ENCODE data around the gene TEN1.
A peak's percentile ranks its signal among the peaks of the same experiment; 100 is the strongest.

TEN1 gene

DNA sequence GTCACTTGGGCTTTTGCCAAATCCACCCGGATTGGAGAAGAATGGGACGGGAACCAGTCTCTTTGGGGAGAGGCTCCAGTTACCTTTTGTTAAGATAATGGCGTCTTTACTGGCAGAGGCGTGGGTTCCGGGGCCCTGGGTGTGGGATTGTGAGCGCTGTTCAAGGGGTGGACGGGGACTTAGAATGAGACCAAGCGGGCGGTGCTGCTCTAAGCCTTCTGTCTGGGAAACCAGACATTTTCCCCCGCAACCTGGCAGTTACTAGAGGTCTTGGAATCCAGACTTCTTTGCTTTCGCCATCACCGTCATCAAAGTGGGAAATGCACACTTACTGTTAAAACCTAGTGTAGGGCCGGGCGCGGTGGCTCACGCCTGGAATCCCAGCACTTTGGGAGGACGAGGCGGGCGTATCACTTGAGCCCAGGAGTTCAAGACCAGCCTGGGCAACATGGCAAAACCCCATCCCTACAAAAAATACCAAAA lies 706 bp downstream of the TEN1 start:
- DNase-seq: no peak

DNA sequence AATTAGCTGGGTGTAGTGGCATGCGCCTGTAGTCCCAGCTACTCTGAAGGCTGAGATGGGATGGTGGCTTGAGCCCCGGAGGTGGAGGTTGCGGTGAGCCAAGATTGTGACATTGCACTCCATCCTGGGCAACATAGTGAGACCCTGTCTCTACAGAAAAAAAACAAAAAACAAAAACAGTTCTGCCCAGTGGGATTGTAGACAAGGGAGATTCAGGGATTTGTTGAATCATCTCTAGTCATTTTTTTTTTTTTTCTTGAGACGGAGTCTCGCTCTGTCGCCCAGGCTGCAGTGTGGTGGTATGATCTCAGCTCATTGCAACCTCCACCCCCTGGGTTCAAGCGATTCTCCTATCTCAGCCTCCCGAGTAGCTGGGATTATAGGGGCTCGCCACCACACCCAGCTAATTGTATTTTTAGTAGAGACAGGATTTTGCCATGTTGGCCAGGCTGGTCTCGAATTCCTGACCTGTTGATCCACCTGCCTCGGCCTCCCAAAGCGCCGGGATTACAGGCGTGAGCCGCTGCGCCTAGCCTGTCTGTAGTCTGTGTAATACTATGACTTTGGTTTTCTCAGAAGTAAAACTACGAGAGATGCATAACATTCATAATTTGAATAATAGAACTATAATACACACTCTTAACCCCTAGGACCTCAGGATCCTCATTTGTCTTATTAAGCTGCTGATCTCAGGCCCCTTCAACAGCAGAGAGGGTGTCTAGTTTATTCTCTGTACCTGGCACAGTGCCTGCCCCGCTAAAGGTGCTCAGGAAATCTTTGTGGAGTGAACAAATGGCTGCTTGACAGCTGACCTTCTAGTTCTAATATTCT lies 1.4 kb downstream of the TEN1 start:
- no peak for DNase-seq

GRCh38 chr17:75981019-75981615 lies 2.1 kb downstream of the TEN1 start:
- no peak for DNase-seq

- peak in 1 of 14 donors; percentile 24 for DNase-seq
Measured at GRCh38 chr17:75983501-75984181, 4.6 kb downstream of the TEN1 start.

DNA sequence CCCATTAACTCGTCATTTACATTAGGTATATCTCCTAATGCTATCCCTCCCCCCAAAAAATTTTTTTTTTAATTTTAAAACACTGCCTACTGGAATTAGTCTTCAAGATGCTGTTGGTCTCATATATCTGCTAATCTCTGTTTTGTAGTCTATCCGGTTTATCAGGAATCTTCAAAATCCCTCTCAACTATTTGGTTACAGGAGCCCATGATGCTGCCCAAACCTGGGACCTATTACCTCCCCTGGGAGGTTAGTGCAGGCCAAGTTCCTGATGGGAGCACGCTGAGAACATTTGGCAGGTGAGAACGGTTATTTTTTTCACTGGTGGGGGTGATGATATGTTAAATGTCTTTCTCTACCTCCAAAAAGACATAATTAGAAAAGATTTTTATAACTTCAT lies 6.9 kb downstream of the TEN1 start:
- no peak for DNase-seq

GRCh38 chr17:75987041-75987440 lies 8.0 kb downstream of the TEN1 start:
- no peak for DNase-seq

GRCh38 chr17:75991396-75991795 lies 12.4 kb downstream of the TEN1 start:
- no peak for DNase-seq

- no peak for DNase-seq
Measured at GRCh38 chr17:75994802-75995370, 15.8 kb downstream of the TEN1 start.

DNA sequence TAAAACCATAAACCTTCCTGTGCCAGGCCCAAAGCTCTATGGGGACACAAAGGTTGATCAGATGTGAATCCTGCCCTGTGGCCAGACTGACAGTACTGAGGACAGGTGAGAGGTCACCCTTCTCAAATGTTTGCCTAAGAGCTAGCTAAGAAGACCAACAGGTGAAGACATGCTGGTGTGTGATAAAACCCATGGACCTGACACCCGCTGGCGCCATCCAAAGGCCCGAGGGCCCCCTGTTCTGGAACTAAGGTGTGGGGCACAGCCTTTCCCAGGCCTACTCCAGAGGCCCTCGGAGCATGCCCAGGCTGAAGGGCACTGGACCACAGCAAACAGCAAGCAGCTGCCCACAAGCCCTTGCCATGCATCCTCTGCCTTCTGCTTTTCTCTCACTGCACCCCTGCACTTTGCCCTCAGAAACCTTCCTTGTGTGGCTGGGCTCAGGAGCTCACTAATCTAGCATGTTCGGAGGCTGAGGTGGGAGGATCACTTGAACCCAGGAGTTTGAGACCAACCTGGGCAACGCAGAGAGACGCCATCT lies 16.4 kb downstream of the TEN1 start:
- no peak for DNase-seq

DNA sequence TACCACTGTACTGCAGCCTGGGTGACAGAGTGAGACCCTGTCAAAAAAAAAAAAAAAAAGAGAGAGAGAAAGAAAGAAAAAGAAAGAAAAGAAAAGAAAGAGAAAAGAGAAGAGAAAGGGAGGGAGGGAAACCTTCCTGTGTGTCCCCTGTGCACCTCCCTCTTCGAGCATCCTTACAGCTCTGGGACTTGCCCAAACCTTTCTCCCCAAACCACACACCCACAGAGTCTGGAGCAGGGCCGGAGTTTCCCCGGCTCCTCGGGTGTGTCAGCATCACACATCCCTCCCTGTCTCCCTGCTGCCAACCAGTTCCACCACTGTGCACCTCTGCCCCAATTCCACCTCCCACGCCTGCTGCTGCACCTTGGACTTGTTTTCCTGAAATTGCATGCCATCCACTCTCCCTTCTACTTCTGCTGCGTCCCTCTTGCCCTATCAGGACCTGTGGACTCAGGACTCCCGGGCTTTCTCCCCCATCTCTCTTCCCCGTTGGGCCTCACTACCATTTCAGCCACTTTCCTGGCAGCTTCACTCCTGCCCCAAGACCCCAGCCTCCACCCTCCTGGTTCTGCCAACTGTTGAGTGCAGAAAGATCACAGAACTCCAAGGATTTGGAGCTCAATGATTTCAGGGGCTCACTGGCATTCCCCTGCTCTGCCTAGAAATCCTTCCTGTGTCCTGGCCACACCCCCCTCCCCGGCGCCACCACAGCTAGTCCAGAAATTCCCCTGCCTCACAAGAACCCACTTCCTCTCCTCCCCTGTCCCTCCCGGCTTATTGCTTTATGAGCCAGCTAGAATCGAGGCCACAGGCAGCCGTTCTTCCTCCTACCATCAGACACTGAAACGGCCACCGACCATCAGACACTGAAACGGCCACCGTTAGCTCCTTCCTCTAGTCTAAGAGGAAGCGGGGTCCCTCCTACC lies 17.9 kb downstream of the TEN1 start:
- peak in 1 of 14 donors; percentile 10 for DNase-seq

DNA sequence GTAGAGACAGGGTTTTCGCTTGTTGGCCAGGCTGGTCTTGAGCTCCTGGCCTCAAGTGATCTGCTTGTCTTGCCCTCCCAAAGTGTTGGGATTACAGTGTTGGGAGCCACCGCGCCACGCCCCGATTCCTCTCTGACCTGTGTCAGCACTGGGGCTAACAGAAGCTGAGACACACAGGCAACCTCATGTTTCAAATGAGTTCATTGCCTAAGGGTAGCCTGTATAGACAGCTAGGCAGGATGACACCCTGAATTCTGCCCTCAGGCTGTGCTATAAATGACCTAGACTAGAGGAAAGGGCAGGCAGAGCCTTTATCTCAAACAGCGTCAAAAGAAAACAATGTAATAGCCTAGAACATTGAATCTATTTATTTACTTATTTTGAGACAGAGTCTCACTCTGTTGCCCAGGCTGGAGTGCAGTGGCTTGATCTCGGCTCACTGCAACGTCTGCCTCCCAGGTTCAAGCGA lies 19.3 kb downstream of the TEN1 start:
- no peak for DNase-seq

DNA sequence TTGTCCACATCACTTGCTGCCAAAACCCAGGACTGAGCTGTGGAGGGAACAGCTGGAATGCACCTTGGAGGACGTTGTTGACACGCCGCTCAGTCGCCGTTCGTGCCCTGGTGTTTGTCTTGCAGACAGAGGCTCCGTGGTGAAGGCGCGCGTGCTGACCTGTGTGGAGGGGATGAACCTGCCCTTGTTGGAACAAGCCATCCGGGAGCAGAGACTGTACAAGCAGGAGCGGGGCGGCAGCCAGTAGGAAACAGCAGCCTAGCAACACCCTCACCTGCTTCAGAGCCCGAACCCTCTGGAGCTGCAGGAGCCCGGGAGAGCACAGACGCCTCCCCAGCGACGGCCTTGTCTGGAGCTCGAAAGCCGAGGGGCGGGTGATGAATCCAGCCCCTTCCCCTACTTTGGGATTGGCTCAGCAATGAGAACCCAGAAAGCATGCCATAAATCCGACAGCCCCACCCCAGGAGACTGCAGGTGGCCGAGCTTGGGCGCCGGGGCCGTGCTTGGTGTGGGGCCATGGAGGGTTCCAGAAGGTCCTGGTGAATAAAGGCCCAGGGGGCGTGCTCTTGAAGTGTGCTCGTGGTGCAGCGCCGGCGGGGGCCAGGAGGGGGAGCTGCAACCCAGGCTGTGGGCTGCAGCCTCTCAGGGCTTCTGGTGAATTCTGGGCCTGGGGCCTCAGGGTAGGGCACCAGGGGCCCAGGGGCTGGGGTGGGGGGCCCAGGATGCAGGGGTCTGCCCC lies 21.1 kb downstream of the TEN1 start:
- peak in 1 of 14 donors; percentile 9 for DNase-seq

- no peak for DNase-seq
Measured at GRCh38 chr17:76000755-76001521, 21.9 kb downstream of the TEN1 start, which contains the start of gene CDK3. CDK3 (plus strand) TSS chr17:76000855; CDS start chr17:76001426, 571 bp downstream.

GRCh38 chr17:76002100-76002499 lies 23.1 kb downstream of the TEN1 start:
- DNase-seq: no peak

GRCh38 chr17:76003915-76004314 lies 24.9 kb downstream of the TEN1 start:
- DNase-seq: peak in 1 of 14 donors; percentile 51

GRCh38 chr17:76004750-76005262 lies 25.8 kb downstream of the TEN1 start:
- DNase-seq: peak in 1 of 14 donors; percentile 25

DNA sequence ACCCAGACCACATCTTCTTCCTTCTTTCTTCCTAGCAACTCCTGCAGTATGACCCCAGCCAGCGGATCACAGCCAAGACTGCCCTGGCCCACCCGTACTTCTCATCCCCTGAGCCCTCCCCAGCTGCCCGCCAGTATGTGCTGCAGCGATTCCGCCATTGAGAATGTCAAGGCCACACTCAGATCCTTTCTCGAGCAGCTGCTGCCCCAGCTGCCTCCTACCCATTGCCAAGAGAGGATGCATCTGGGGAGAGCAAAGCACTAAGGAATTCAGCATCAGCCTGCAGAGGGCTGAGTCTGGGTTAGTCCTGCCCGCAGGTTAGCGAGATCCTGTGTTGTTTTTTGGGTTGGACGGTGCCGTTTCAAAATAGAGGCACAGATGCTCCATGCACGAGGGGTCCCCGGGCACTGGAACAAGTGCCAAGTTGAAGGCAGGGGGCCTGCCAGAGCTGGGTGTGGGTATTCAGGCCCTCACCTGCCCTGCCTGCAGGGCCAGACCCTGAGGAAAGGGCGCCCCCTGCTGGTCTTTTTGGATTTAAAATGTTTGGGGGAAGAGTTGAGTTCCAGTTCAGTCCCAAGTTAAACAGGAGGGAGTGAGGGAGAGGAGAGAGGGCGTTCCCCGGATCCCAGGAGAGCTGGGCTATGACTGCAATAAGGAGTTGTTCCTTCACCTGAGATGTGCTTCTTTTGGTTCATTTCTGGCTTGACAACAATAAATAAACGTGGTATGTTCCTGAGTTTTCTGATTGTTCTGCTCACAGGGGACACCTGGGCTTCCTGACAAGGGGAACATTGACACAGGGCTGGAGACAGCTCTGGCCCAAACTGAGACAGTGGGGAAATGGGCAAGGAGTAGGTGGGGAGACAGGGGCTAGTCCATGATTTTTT lies 26.5 kb downstream of the TEN1 start:
- peak in 12 of 14 donors; percentile 14 to 73 (median 40) for DNase-seq

DNA sequence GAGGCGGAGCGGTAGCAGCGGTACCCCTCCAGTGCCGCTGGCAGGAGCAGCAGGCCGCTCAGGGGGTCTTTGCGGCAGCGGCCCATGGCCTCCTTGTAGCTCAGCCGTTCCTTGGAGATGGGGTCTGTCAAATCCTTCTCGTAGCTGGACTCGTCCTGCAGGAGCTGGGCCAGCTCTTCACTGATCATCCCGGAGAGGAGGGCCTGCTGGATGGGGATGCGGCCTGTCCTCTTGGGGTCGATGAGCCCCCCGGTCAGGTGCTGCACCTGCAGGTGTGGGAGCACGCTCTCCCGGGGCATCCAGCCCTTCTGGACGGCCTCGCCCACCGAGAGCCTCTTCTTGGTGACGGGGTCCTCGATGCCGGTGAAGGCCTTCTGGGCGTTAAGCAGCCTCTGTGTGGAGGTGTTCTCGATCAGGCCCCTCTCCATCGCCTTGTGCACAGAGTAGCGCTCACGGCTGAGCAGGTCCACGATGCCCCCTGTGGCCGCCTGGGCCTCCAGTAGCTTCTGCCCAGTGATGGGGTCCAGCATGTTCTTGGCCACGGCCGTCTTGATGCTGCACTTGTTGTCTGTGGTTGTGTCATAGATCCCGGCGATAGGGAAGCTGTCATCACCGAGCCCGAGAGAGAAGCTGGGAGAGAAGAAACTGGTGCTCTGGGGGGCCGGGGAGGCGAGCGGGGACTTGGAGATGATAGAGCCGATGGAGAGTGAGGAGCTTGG lies 28.2 kb downstream of the TEN1 start:
- DNase-seq: no peak
